ENCODE results near the gene MGAT5. TPM values are rescaled to one million over a fixed set of nuclear protein-coding genes. Genes with fewer than 3 reads are reported as not detected.

MGAT5 gene, protein sequence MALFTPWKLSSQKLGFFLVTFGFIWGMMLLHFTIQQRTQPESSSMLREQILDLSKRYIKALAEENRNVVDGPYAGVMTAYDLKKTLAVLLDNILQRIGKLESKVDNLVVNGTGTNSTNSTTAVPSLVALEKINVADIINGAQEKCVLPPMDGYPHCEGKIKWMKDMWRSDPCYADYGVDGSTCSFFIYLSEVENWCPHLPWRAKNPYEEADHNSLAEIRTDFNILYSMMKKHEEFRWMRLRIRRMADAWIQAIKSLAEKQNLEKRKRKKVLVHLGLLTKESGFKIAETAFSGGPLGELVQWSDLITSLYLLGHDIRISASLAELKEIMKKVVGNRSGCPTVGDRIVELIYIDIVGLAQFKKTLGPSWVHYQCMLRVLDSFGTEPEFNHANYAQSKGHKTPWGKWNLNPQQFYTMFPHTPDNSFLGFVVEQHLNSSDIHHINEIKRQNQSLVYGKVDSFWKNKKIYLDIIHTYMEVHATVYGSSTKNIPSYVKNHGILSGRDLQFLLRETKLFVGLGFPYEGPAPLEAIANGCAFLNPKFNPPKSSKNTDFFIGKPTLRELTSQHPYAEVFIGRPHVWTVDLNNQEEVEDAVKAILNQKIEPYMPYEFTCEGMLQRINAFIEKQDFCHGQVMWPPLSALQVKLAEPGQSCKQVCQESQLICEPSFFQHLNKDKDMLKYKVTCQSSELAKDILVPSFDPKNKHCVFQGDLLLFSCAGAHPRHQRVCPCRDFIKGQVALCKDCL
- total RNA-seq, result 47.5 TPM

DNA sequence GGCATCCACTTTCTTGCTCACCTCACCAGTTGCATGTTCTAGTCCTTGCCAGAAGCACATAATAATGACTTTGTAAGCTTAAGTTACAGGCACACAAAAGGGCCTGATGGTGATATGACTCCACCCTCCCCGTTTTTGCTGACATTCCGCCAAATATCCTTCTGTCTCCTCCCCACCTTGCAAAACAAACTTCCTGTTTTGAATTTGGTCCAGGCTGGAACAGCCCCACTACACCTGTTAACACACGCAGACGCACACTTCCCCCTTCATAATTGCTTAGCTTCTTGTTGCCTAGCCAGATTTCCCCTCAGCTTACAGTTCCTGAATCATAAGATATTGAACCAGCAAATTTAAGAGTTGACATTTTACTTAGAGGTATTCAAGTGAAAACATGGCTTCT, at the start of gene MGAT5:
MGAT5 (plus strand) TSS at position 269 of the 400 bp plus-strand sequence. CDS start 332 bp downstream, outside the sequence.

Small RNA genes lying within 50 kb of the gene (small RNA-seq; reads per million reads assigned to genes)
- gene RNA5SP104 (ENCODE audit: low replicate concordance), result not detected

Measured in metanephros (tissue), 2 donors.